Left hindlimb (tissue), 1 donor: ENCODE results near the gene CLIP4.

Experiments used
- DNase-seq: peaks from one replicate; pipeline ENCODE4 v3.0.0-alpha.2; 2018

CLIP4 gene

DNA sequence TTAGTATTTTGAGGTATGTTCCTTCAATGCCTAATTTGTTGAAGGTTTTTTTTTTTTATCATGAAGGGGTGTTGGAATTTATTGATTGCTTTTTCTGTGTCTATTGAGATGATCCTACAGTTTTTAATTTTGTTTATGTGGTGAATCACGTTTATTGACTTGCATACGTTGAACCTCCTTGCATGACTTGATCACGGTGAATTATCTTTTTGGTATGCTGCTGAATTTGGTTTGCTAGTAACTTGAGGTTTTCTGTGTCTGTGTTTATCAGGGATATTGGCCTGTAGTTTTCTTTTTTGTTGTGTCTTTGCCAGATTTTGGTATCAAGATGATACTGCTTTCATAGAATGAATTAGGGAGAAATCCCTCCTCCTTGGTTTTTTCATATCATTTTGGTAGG is 23.9 kb downstream of the CLIP4 start:
- DNase-seq: no peak

DNA sequence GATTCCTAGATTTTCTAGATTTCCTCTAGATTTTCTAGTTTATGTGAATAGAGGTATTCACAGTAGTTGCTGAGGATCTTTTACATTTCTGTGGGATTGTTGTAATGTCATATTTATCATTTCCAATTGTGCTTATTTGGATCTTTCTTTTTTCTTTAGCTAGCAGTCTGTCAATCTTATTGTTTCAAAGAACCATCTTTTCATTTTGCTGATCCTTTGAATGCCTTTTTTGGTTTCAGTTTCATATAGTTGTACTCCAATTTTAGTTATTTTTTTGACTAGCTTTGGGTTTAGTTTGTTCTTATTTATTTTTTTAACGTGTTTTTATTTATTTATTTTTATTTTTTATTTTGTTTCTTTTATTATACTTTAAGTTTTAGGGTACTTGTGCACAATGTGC is 24.5 kb downstream of the CLIP4 start:
- no peak for DNase-seq

DNA sequence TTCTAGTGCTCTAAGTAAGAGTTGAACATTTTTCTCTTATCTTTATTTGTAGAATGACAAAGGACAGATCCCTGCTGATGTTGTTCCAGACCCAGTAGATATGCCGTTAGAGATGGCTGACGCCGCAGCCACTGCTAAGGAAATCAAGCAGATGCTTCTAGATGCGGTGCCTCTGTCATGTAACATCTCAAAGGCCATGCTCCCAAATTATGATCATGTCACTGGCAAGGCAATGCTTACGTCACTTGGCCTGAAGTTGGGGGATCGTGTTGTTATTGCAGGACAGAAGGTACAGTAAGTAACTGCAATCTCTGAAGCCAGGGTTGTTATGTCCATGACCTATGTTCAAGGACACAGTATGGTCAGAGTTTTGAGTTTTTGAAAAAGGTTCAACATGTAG is 28.4 kb downstream of the CLIP4 start:
- DNase-seq: no peak

DNA sequence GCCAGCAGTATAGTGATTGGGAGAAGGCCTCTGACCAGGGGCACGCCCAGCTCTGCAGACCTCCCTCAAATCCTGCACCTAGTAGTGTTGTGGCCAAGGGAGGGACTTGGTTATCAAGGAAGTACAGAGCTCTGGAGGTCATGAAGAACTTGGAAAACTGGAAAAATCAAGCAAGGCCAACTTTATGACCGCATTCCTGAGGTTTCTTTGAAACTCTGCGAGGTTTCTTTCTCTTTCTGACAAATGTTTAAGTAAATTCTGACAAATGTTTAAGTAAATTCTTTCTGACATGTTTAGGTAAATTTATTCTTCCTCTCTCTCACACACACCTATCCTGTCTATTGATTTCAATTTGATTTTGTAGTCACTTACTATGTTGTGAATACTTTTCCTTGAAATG is 31.0 kb downstream of the CLIP4 start:
- DNase-seq: no peak

DNA sequence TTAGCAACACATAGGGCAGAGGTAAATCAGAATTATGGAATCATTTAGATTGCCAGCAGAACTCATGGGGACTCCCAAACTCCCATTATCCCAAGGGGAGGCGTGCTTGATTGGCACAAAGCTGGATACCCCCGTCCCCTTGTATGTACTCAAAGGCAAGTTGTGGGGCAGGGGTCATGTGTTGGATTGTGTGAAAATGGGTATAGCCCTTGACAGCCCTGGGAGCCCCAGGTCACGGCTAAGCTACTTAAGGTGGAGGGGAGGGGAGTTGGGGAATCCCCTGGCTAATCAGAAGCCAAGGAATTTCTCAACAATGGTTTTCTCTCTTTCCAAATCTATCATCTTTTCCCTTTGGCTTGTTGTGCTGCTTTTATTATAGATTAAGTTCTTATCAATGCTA is 32.7 kb downstream of the CLIP4 start:
- DNase-seq: no peak

DNA sequence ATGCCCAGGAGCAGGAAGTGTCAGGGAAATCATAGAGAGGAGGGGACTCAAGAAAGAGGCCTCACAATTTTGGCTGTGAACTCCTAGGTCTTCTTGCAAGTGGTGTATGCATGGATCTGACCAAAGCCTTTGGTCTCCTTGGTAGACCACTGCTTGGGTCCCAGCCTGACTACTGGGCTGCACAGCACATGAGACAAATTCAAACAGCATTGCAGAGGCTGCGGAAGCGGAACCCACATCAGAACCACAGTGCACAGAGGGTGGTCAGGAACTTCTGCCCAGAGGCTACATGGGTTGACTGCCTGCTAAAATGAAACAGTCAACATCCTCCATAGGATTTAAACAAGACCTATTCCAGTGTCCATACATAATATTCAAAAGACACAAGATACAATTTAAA is 39.4 kb downstream of the CLIP4 start:
- DNase-seq: no peak

DNA sequence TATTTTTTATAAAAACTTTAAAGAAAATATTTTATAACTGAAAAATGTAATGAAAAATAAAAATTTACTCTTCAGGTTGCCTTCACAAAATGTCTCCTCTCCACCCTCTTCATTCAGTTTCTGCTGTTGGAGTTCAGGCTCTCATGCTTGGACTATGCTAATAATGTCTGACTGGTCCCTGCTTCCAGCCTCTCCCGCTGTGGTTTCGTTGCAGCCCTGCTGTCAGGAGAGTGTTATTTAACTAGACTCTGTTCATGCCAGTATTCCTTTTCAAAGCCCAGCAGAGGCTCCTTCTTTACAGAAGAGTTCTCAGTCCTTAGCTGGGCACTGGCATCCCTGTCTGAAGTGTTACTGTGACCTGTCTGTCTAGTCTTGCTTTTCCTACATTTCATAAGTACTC is 40.4 kb downstream of the CLIP4 start:
- DNase-seq: no peak

DNA sequence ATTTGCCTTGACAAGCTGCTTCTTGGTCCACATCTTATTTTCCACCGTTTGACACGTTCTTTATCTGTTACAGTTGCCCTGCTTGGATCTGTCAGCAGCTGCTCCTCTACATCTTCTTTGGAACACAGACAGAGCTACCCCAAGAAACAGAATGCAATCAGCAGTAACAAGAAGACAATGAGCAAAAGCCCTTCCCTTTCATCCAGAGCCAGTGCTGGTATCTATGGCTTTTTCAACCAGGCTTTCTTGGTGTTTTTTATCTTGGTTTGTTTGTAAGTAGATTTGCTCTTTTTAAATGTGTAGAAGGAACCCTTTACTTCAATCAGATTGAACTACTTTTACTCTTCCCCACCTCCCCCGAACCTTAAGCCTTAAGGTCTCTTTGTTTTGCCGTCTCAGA is 41.9 kb downstream of the CLIP4 start:
- no peak for DNase-seq

DNA sequence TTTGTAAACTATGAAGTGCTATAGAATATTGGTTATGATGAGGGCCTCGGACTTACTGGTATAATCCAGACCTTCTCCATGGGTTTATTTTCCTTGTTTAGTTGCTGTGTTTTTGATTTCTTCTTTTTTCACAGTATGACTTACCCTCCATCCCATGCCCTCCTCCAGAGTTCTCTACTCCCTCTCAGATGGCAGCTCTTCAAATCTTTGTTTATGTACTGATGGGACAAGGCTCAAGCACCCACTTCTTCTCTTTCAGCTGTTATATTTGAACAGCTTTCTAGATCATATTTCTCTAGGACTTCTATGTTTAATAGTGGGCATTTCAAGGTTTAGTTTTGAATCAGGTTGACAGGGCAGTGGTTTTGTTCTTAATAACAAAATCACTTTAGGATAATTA is 43.9 kb downstream of the CLIP4 start:
- DNase-seq: no peak

DNA sequence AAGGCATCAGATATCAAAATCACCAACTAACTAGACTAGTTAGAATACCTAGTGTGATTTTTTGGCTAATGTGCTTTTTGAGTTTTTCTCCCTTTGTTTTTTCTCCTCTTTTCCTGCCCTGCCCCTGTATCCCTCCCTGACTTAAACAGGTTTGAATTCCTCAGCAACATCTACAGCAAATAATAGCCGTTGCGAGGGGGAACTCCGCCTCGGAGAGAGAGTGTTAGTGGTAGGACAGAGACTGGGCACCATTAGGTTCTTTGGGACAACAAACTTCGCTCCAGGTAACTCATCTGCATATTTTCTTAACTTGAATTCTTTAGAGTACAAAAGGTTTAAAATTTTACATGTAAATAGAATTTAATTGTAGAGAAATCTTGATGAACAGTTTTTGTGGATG is 45.0 kb downstream of the CLIP4 start:
- no peak for DNase-seq

DNA sequence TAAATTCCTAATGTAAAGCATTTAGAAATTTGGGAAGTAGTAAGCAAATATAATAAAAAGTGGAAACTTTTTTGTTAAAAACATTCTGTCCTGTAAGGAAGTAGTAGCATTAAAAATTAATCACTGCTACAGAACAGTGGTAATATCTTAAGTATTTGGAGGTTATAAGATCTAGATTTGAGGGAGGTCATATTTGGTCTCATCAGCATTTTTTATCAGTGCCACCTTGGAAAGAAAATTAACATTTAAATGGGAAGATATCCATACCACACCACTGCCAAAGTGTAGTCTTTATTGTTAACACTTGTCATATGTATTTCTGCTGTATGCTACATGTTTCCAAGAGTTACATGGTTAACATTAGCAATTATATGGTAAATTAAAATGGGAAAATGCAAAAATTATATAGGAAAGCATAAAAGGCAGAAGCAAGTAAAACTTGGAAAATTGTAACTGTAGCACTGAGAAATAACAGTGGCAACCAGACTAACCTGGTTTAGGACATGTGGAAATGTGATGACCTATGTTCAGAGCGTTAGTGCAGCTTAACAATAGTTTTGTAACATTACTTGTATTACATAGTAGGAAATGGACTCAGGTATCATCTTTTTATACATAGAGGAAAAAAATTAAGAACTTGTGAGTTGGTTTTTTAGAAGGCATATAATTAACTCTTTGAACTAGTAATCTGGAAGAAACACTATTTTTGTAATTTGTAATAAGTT is 47.2 kb downstream of the CLIP4 start:
- DNase-seq: no peak

DNA sequence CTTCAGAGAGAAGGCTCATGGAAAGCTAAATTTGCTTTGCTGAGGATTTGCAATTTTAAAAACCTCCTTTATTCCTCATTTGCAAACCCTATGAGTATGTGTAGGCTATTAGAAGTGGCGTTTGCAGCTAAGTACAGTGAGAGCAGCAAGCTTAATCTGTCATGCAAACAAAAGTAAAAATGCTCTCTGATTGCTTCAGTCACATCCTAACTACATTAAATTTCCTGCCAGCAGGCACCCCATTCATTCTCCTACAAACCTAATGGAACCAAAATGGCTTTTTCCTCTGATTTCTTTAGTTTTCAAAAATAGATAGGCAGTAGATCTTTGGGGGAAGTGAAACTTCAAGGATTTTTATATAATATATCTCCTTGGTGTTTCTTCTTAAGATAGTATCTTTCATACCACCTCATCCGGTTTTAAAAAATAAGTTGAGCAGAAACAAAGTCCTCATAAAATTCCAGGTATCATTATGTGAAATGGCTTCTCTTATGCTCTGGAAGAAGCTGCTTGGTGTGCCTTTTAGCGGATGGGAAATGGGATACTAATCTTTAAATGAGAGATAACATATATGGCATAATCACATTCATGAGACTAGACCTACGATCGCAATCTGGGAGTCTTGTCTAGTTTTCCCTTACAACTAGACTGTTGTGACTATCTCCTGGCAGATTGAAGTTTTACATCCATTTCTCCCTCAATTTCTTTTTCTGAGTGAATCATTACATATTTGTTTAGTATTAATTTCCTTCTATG is 49.1 kb downstream of the CLIP4 start:
- no peak for DNase-seq

DNA sequence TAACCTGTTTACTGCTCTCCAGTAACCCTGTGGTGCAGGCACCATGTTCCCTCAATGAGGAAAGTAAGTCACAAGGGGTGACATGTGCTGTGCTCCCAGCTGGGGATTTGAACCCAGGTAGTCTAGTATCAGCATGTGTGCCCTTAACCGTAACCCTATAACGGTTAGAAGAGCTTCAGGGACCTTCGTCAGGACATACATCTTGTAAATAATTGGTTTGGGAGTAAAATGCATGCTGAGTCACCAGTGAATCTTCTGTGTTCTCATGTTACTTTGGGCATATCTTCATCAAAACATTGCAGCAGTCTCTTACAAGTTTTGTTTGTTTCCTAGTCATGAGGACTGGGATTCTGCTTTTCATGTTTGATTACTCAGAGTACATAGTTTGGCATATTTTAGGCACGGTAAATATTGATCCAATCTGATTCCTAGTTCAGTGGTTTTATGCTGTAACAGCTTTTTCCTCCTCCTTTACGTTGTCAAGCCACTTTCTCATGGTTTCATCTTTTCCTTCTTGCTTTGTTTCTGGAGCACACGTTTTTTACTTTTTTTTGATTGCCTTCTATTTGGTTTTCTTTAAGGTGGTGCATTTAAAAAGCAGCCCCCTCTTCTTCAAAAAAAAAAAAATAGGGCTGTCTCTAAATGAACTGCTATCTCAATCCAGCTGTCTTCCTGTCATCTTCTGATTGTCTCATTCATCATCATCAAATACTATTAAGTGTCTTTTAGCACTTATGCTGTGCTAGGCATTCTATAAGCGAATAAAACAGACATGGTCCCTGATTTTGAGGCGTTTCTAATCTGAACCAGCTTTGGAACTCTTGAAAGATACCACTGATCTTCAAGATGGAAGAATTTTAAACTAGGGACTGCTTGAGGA is 50.4 kb downstream of the CLIP4 start:
- DNase-seq: no peak

DNA sequence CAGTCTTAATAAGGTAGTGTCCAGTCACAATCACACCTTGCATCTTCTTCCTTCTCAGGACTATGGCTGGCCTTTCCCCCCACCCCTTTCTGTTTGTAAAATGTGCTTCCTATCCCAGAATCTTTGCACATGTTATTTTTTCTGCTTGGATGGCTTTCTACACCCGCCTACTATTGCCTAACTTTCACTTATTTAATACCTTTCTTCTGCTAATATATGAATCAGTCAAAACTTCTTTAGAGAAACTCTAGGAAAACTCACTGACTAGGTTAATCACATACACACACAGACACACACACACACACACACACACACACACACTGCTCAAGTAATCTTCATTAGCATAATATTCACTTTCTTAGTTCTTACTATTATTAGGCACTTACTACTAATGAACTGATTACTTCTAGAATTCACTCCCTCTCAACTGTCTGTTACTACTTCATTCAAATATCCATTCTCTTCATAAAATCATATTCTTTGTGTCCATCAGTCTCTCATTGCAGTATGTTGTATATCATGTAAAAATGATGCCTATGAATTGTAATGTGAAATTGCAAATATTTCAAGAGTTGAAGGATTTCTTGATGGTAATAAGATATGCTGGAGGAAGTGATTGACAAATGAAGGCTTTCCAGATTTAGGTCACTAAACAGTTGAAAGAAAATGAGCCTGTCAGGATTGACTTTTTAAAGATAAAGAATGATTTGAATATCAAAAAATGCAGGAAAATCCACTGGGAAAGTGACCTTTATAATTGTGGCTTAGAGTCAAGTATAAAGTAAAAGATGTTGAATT is 51.2 kb downstream of the CLIP4 start:
- no peak for DNase-seq

DNA sequence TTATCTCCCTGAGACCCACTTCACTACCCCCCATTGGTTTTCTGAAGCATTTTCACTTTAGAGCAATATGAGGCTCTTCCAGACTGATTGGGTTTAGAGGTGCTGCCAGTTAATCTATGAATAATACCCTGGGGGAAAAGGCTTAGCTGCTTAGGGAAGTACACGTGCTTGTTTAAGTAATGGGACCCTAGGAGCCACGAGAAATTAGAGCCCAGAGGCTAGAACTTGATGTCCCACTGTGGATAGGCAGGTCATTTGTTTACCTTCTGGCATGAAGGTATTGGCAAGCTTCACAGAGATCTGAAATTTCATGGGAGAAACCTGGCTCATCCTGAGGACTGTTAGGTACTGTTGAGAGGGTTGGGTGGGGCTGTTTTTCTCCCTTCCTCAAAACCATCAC is 59.7 kb downstream of the CLIP4 start:
- DNase-seq: no peak

DNA sequence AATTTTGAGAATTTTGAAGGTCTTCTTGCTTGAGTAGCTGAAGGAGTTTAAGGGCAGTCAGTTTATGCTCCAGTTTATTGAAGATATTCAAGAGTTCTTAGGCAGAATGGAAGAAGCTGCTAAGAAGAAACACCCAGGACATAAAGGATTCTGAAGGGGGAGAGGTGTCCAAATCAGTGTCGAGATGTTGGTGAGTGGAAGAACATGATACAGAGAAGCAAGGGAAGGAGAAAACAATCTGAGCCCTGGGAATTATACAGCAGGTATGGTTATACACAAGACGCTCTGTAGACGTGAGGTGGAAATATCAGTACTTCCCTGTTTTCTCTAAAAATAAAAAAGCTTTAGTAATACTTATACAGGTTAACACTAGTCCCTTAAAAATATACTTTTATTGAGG is 60.1 kb downstream of the CLIP4 start:
- no peak for DNase-seq

DNA sequence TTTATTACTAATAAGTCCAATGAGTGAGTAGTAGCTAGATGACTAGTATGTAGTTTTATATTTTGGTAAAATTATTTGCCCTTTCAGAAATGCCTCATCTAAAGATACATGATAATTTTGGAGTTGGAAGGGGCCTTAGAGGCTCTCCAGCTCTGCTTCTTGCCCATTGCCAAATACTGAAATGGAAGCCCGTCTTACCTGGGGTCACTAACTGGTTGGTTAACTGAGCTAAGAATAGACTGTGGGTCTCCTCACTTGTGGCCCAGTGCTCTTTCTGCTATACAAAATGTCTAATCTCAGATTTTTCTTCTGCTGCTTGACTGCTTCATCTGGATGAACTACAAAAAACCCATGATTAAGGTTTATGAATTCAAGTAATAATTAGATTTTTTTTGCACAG is 67.1 kb downstream of the CLIP4 start:
- DNase-seq: no peak

DNA sequence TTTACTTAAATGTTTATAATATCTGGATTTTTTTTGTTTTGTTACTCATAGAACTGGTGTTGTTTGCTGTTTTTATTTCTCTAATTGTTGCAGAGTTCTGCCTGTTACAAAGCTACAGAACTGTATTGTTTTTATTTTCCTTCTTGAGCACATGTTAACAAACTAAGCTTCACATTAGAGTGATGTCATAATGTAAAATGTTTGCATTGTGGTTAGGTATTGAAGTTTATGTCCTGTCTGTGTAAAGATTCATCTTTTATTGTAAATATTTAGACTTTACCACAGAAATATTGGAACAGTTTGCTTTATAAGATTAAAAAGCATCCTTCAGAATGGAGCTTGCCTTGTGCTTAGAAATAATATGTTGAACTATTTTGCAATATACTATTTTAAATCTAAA is 67.7 kb downstream of the CLIP4 start:
- DNase-seq: no peak

DNA sequence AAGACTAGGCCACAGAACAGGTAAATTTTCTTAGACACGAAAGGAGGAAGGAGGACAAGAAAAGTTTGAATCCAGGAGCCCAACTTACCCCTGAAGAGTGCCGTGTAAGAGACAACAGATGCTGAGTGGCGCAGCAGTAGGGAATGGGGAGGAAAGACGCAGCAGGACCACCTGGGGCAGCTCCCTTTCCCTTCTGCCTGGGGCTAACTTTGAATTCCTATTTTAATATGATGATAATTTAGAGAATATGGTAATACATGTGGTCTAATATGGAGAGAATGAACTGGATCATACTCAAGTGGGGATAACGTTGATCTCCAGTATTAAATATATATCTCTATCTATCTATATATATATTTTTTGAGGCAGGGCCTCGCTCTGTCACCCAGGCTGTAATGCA is 69.3 kb downstream of the CLIP4 start:
- no peak for DNase-seq

DNA sequence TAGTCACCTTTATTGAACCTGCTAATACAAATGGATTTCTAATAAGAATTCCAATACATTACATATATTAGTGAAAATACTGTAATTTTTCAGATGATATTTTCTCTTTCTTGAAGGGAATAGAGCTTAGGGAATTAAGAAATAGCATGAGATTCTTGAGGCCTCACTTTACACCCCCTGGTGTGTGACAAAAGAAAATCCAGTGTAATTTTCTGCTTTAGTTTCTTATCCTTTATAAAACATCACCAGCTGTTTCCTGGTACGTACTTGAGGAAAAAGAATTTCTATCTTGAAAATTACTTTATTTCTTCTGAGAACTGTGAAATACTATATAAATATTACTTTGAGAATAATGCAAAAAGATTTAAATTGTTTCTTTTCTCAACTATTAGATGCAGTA is 71.6 kb downstream of the CLIP4 start:
- DNase-seq: no peak

DNA sequence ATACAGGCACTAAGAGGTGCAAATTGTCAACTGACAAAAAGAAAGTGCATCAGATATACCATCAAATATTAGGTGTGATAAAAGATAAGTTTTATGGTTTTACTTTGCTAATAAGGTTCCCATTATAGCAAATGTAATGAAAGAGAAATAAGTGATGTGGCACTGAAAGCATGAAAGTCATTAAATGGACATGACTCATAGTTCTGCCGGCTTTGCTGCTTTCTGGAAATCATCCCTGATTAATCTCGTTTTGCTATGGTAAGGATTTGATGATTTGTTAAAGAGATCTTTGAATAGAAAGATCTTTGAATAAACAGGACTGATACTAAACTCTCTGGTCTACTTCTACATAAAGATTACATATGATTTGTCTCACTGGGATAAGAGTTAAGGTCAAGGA is 72.7 kb downstream of the CLIP4 start:
- DNase-seq: no peak

DNA sequence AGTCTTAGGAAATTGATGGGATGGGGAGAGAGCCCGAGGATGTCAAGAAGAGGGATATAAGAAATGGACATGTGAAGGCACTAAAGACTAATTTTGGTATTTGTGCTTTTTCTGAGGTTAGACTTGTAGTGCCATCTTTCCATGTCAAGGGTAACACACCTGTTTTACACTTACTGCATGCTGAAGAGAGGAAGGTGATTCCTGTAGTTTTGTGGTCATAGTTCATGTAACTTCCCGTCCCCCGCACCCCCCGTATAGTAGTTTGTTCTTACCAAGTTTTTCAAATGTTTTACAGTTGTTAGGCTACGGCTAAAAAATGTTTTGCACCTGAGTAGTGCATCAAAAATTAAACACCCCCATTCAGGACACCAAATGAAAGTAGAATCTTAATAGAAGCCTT is 73.8 kb downstream of the CLIP4 start:
- DNase-seq: no peak

DNA sequence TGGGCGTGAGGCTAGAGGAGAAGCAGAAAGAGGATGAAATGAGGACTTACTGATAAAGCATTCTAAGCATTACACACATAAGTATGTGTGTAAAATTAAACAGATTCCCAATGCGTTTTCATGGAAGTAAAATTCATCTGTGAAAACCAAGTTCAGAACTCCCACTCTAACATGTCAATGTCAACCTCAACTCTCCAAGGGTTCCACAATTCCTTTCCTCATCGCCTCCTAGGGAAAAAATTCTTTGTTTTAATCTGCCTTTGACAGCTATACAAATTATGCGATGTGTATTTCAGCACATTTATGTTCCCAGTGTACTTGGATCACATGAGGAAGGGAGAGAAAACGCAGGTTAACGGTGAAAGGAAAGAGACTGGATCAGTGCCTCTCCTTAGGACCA is 76.6 kb downstream of the CLIP4 start:
- DNase-seq: no peak
